ENCODE data around the gene RAB31.
"Not testable (repeated sequence)": the region's sequence is repeated elsewhere in the genome, so short reads cannot be mapped to it uniquely, and the experiment has no call there.

RAB31 gene

DNA sequence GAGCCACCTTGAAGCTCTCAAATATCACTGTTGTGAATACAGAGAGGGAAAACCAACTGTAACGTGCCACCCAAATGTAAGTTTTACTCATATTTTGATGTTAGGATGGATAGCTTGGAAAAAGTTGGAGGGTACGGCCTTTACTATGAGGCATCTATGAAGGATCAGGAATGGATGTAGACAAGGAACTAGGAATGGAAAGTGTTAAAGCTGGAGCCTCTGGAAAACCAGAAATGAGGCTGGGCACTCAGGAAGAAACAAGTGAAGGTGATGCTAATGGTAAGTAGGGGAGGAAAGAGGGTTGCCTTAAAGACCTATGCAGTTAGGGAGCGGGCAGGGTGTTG, 177.9 kb downstream of the RAB31 start:
- DNase-seq (ENCODE audit: low read depth in 2 of 2) = no peak

DNA sequence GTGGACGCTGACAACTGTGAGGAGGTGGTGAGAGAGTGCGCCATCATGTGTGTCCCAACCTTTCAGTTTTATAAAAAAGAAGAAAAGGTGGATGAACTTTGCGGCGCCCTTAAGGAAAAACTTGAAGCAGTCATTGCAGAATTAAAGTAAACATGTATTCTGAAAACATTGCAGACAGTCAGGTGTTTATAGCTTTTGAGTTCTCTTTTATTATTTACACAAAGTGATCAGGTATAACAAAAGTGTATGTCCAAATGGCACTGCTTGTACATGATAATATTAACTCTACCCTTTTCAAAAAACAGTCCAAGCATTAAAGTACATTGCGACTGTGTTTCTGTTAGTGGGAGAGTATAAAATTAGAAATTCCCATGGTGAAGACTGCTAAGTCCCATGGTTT, 179.9 kb downstream of the RAB31 start:
- no peak for DNase-seq (ENCODE audit: low read depth in 2 of 2)

DNA sequence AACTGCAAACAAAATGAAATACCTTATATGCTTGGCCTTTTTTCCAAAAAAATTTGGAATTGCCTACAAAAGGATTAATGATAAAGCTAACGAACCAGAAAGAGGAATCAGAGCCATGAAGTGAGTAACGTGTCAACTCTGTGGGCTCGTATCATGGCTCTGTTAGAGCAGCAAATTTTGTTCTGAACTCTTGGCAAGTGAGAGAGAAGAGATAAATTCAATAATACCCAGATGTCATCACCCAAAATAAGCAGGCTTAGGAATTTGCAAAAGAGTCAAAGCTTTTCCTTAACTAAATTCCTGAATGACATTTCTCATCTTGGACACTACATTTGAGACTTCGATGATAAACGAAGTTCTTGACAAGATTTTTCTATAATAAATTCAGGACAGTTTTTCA, 182.1 kb downstream of the RAB31 start:
- no peak for DNase-seq (ENCODE audit: low read depth in 2 of 2)

DNA sequence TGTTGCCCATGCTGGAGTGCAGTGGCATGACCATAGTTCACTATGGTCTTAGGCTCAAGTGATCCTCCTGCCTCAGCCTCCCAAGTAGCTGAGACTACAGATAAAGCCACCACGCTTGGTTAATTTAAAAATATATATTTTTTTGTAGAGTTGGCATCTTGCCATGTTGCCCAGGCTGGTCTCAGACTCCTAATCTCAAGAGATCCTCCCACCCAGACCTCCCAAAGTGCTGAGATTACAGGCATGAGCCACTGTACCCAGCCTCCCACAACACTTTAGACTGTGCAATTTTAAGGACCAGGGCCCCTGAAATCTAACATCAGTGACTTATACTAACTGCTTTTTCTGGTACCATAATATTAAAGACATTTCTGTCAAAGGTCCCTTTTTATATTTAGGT, 182.9 kb downstream of the RAB31 start:
- DNase-seq (ENCODE audit: low read depth in 2 of 2) = no peak

DNA sequence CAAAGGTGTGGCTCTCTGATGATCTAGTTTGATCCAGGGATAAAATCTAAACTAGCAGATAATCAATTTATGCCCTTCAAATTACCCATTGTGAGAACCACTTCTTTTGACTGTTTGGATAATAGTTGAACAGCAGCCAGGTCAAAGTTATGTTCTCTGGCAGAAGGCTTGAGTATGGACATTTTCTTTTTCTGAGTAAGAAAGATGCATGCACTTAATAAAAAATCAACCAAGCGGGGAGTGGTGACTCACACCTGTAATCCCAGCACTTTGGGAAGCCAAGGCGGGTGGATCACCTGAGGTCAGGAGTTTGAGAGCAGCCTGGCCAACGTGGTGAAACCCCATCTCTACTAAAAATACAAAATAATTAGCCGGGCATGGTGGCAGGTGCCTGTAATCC, 183.4 kb downstream of the RAB31 start:
- not testable (repeated sequence) for DNase-seq (ENCODE audit: low read depth in 2 of 2)

DNA sequence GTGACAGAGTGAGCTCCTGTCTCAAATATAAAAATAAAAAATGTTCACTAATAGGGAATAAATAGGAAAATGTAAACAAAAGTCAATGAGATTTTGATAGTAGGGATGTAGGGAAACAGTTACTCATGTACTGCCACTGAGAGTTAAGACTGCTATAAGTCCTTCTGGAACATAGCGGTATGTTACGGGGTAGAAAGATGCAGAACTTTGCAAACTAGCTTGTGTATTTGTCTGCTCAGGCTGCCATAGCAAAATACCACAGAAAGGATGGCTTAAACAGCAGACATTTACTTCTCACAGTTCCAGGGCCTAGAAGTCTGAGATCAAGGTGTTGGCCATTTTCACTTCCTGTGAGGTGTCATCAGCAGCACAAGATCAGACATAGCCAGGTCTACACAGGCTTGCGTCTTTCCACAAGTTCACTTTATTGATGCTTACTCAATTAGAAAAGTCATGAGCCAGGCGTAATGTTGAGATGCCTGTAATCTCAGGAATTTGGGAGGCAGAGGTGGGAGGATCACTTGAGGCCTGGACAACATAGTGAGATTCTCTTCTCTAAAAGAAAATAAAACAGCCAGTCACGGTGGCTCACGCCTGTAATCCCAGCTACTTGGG, 186.5 kb downstream of the RAB31 start:
- DNase-seq (ENCODE audit: low read depth in 2 of 2) = no peak

DNA sequence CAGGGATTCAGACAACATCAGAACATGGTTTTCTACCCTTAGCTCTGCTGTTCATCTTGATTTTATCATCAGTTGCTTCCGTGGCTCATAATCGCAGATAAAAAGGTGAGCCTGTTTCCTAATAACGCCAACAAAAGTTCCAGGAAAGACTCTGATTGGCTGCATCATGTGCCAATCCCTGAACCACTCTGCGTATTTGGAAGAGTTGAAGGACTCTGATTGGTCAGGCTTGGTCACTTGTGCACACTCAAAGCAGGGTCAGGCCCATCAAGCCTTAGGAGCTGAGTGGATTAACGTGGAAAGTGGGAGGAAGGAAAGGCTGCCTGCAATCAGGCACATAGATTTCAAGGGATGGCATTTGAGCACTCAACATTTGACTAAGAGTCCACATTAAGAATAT, 189.0 kb downstream of the RAB31 start:
- no peak for DNase-seq (ENCODE audit: low read depth in 2 of 2)

DNA sequence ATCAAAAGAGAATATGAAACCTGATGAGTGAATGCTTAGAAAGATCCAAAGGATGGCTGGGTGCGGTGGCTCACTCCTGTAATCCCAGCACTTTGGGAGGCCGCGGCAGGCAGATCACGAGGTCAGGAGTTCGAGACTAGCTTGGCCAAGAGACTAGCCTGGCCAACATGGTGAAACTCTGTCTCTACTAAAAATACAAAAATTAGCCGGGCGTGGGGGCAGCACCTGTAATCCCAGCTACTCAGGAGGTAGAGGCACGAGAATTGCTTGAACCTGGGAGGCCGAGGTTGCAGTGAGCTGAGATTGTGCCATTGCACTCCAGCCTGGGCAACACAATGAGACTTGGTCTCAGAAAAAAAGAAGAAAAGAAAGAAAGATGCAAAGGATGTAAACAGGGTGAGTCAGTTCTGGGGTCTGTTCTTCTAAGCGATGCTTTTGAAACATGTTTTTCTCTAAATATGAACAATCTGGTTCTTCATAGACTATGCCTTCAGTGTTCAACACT, 189.7 kb downstream of the RAB31 start:
- DNase-seq (ENCODE audit: low read depth in 2 of 2) = not testable (repeated sequence)

DNA sequence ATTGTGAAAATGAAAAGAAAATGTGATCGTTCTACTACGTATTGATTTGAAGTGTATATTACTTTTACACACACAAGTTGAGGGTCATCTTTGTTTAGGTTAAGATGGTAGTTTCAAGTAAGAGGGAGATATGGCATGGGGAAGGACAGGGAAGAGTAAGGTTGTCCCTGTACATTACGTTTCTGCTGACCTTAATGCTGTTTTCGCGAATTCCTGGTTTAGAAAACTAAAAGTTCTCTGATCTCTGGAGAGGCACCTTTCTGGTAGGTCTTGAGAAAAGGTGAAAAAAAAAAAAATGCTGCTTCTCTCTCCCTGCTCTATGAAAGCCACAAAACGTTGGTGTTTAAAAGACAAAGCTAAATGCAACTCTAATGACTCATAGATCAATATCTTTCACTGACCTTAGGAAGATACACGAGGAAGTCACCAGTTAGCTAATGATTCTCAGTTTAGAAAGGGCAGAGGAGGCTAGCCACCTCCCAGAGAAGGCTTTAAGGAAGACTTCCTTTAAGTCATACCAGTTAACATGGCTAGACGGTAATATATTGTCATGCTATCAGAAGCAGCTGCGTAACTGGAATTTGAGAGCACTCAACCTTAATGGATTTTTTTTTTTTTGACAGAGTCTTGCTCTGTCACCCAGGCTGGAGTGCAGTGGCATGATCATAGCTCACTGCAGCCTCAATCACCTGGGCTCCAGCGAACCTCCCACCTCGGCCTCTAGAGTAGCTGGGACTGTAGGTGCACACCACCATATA, 190.9 kb downstream of the RAB31 start:
- DNase-seq (ENCODE audit: low read depth in 2 of 2) = no peak

DNA sequence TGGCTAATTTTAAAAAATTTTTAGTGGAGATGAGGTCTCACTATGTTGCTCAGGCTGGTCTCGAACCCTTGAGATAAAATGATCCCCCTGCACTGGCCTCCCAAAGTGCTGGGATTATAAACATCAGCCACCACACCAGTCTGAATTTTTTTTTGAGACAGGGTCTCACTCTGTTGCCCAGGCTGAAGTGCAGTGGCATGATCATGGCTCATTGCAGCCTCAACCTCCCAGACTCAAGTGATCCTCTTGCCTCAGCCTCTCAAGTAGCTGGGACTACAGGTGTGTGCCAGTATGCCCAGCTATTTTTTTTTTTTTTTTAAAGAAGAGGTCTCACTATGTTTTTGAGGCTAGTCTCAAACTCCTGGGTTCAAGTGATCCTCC, 191.4 kb downstream of the RAB31 start:
- not testable (repeated sequence) for DNase-seq (ENCODE audit: low read depth in 2 of 2)

DNA sequence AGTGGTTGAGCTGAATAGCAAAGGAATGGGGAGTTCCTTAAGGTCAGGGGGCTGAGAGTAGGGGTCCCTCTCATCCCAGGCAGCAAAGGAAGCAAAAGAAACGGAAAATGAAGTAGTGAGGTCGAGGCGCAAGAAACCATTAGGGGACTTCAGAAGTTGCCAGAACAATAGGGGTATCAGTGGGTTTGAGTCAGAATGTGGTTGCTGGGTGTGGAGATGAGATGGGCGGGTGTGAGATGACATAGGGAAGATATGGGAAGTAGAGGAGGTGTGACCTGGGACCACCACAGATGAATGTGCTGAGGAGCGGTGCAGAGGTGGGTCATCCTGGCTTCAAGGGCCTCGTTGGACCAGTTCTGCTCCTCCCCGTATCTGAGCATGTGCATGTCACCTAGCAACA, 192.6 kb downstream of the RAB31 start:
- no peak for DNase-seq (ENCODE audit: low read depth in 2 of 2)

DNA sequence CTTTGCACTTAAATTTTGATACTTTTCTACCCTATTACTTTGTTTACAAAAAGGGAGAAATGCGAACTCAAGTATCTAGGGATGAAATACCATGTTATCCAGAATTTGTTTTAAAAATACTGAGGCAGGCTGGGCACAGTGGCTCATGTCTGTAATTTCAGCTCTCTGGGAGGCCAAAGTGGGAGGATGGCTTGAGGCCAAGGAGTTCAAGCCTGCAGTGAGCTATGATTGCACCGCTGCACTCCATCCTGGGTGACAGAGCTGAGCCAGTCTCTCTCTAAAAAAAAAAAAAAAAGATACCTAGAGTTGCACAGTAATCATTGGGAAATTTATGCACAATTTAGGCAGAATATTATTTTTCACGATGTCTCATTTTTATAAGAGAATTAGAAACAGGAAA, 193.3 kb downstream of the RAB31 start:
- no peak for DNase-seq (ENCODE audit: low read depth in 2 of 2)

DNA sequence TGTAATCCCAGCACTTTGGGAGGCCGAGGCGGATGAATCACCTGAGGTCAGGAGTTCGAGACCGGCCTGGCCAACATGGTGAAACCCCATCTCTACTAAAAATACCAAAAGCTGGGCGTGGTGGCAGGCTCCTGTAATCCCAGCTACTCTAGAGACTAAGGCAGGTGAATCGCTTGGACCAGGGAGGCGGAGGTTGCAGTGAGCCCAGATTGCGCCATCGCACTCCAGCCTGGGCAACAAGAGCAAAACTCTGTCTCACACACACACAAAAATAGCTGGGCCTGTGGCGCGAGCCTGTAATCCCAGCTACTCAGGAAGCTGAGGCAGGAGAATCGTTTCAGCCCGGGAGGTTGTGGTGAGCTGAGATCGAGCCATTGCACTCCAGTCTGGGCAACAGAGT, 194.2 kb downstream of the RAB31 start:
- DNase-seq (ENCODE audit: low read depth in 2 of 2) = not testable (repeated sequence)

DNA sequence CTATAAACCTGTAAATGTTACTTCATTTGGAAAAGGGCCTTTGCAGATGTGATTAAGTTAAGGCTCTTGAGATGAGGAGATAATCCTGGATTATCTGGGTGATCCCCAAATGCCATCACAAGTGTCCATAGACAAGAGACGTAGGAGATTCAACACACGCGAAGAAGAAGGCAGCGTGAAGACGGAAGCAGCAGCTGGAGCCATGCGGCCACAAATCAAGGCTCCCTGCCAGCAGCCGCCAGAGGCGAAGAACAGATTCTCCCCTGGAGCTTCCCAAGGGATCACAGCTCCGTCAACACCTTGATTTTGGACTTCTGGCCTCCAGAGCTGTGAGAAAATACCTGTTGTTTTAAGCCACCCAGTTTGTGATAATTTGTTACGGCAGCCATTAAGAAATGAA, 194.7 kb downstream of the RAB31 start:
- no peak for DNase-seq (ENCODE audit: low read depth in 2 of 2)

DNA sequence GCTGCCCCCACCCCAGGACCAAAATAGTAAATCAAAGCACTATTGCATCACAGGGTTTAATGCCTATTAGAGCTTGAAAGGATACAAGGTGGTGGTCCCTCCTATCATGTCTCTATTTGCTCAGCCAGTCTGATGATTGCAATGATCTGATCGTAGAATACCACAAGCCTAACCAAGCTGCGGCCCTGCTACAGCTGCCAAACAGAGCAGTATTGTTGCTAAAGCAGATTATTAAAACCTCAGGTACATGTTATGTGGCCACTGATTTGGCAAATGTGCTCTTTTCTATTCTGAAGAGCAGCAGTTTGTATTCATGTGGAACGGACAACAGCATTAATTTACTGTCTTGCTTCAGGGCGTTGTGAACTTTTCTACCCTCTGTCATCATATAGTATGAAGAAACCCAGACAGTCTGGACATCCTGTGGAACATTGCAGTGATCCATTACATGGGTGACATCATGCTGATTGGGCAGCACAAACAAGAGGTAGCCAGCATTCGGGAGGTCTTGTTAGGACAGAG, 197.4 kb downstream of the RAB31 start:
- no peak for DNase-seq (ENCODE audit: low read depth in 2 of 2)

DNA sequence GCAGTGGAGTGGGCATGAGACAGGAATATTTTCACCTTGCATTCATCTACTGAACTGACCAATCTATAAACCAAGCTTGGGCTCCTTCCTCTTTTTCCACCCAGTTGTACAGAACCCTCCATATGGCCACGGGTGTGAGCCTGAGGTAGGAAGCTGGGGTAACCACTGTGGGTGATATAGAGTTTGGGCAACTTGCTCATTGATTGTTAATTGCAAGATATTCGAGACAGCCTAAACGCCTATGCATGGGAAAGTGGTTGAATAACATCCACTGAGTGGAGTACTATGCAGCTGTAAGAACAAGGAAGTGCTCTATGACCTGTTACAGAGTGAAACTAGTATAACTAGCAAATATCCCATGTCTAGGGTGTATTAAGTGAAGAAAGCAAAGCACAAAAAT, 198.4 kb downstream of the RAB31 start:
- DNase-seq (ENCODE audit: low read depth in 2 of 2) = no peak

DNA sequence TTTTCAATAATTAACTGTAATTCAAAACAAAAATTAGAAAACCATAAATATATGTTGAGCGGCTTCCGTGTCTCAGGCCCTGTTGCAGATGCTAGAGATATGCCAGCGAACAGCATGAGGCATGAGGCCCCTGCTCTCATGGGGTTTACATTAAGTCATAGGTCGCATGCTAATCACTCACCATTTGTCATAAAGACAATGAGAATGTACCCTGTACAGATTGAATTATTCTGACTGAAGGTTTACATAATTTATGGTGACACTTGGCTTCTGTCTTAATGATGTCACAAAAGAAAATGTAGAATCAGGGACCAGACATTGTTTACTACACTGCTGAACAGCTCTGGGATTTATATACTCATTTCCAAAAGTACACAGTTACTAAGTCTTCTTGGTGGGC, 199.8 kb downstream of the RAB31 start:
- no peak for DNase-seq (ENCODE audit: low read depth in 2 of 2)

DNA sequence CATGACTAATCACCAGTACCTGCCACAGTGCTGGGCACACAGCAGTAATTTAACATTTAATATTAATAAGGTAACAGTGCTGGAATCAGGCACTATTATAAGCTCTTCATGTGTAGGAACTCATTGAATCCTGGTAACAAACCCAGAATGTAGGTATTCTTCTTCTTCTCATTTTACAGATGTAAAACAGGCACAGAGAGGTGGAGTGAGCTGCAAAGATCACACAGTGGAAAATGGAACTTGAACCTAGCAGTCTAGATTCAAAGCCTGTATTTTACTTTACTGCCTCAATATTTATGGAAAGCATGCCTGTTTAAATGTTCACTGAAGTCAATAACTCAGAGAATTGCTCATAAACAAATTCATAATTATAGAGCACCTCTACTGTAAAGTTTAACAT, 202.0 kb downstream of the RAB31 start:
- no peak for DNase-seq (ENCODE audit: low read depth in 2 of 2)

DNA sequence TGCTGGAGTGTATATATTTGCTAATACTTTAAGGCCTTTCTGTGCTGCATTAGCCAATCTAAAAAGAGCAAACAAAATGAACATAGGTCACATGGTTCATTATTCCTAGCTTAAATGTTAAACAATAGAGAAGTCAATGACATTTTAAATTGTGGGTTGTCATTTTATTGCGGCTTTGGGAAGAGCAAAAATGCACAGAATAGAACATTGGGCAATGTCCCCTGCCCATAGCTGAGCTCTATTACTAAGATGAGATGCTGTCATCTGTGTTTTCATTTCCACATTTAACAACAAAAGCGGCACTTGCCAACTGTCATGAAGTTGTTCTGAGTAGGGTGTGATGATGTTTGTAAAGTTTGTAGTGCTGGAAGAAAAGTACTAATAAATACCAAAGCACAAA, 202.6 kb downstream of the RAB31 start:
- no peak for DNase-seq (ENCODE audit: low read depth in 2 of 2)

DNA sequence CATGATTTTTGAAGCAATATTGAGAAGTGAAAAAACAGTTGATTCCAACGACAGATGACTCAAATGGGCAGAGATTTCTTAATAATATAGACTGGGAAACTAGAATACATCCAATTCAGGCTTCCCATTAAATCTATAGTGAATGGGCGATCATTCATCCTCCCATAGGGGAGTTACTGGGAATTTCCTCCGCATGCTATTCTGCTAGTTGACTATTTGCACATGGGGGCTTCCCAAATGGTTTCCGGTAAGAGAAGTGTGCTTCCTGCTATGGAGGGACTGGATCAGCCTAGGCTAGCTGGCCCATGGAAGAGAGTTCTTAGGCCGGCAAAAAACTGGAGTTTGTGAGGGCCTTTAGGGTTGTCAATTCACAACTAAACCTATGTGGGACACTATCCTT, 203.1 kb downstream of the RAB31 start:
- no peak for DNase-seq (ENCODE audit: low read depth in 2 of 2)
